ENCODE results near the gene NAA40.

Gene NAA40

GRCh38 chr11:64006398-64006797, 67.6 kb downstream of the NAA40 start:
- no peak overlapping the region for H3K4me3 ChIP-seq (ENCODE audit: low read depth, low read length)

Data from iPS-11a (cell line).